Breast epithelium (tissue), 3 donors: ENCODE results near the gene METTL25.

Experiments
- CTCF ChIP-seq, 3 donors: fragments of 450-650 bp; IDR thresholded peaks; one replicate each; pipeline ENCODE4 v1.5.1; 2016 to 2017; ENCODE audit warnings: antibody characterized with exemption in 3 of 3, mild to moderate bottlenecking in 3 of 3, moderate library complexity in 3 of 3
- POLR2A ChIP-seq: fragments of 450-650 bp; IDR thresholded peaks from one replicate; pipeline ENCODE4 v1.6.1; 2016; ENCODE audit warnings: antibody characterized with exemption, mild to moderate bottlenecking, moderate library complexity

GRCh38 chr12:82468563-82468962, 110.2 kb downstream of the METTL25 start:
- TF ChIP-seq CTCF (IDR thresholded peaks at IDR 0.05) (no peak), POLR2A (no peak)
